ENCODE results near the gene NBPF11.
"Not testable (repeated sequence)": the region's sequence is repeated elsewhere in the genome, so short reads cannot be mapped to it uniquely, and the experiment has no call there.

Gene NBPF11

GRCh38 chr1:148150945-148151344 is 1.1 kb downstream of the NBPF11 start:
- not testable (repeated sequence) for DNase-seq (ENCODE audit: low read depth)

DNA sequence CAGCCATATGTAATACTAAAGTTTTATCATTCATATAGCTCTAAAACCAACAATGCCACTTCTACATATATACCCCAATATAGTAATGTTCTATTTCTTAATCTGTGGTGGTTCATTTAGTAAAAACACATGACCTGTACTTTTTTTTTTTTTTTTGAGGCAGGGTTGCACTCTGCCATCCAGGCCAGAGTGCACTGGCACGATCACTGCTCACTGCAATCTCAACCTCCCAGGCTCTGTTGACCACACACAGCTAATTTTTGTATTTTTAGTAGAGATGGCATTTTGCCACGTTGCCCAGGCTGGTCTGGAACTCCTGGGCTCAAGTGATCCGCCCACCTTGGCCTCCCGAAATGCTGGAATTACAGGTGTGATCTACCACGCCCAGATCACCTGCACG is 2.1 kb downstream of the NBPF11 start:
- not testable (repeated sequence) for DNase-seq (ENCODE audit: low read depth)

DNA sequence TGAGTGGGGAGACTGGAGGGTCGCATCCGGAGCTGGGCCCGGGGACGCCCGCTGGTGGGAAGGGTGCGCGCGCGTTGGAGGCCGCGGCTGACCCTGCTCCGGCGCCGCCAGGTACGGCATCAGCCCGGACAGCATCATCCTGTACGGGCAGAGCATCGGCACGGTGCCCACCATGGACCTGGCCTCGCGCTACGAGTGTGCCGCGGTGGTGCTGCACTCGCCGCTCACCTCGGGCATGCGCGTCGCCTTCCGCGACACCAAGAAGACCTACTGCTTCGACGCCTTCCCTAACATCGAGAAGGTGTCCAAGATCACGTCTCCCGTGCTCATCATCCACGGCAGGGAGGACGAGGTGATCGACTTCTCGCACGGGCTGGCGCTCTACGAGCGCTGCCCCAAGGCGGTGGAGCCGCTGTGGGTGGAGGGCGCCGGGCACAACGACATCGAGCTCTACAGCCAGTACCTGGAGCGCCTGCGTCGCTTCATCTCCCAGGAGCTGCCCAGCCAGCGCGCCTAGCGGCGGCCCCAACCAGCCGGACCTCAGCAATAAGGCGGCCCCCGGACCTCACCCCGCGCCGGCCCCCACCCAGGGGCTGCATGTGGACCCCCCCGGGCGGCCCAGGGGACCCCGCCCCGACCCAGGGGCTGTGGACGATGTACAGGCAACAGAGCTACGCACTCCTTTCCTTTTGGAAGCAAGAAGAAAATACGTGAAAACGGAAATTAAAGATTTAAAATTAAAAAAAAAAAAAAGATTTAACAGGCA is 2.8 kb downstream of the NBPF11 start:
- not testable (repeated sequence) for DNase-seq (ENCODE audit: low read depth)

DNA sequence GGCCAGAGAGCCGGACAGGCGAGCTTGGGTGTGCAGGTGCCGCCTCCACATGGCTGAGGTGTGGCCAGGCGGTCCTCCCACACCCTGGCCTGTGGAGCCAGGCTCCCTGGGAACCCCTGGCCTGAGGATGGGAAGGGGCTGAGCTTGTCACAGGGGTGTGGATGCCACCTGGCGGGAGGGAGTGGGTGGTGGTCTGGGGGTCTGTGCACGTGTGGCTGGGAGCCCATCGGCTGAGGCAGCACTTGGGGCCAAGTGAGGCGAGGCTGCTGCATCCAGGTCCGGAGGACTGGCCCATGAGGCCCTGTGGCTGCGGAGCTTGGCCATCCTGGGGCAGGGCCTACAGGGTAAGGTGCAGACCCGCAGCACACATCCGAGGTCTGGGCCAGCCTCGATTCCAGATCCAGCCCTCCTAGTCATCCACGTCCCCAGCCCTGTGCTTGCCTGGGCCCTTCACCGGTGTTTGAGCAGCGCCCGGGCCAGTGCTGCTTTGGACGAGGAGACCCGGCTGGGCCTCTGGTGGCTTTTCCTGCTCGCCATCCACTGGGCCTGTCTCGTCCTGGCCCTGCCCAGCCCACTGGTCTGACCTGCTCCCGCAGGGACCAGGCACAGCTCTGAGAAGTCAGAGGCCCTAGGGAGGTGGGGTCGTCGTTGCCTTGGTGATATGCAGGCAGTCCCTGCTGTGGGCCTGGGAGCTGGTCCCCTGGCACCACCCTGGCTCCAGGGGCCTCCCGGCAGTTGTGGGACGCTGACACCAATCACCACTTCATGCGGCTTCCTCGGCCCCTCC is 4.8 kb downstream of the NBPF11 start:
- not testable (repeated sequence) for DNase-seq (ENCODE audit: low read depth)

- not testable (repeated sequence) for DNase-seq (ENCODE audit: low read depth)
These were observed 5.7 kb downstream of the NBPF11 start for GRCh38 chr1:148146191-148146997.

DNA sequence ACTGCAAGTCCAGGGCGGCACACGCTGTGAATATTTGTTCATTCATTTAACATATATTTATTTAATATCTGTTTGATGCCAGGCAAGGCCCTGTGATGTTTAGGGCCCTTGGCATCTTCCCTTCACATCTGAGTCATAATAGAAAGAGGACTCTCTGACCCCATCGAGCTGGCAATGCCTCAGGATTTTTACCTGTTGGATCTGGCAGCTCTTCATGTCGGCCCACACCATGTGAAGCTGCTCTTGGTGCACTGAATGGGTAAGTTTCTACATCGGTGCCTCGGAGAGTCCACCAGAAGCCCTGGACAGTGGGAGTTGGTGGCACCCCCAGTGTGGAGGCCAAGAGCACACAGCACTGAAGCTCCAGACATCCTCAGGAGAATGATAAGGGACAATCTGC is 8.9 kb downstream of the NBPF11 start:
- DNase-seq (ENCODE audit: low read depth), result not testable (repeated sequence)

GRCh38 chr1:148141936-148142335 is 10.1 kb downstream of the NBPF11 start:
- not testable (repeated sequence) for DNase-seq (ENCODE audit: low read depth)

DNA sequence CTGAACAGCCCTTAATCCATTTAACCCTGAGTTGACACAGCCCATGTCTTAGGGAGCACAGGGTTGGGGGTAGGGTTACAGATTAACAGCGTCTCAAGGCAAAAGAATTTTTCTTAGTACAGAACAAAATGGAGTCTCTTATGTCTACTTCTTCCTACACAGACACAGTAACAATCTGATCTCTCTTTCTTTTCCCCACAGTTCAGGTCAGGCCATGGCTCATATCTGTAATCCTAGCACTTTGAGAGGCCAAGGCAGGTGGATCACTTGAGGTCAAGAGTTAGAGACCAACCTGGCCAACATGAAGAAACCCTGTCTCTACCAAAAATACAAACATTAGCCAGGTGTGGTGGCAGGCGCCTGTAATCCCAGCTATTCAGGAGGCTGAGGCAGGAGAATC is 13.5 kb downstream of the NBPF11 start:
- DNase-seq (ENCODE audit: low read depth), result not testable (repeated sequence)

DNA sequence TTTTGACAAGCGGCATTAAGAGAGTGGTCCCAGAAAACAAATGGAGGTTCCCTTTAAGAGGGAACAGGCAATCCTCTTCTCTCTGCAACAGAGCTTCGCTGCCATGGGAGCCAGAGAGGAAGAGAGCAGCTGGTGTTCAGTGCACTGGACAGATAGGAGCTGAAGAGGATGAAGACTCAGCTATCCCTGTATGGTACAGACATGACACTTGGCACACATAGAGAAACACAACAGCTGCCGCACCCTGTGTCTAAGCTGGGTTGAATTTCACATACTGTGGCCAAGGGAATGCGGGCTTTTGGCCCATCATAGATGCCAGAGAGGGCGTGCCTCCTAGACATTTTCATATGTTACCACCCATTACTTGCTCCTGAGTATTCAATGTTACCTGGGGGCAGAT is 29.7 kb downstream of the NBPF11 start:
- DNase-seq (ENCODE audit: low read depth), result not testable (repeated sequence)

DNA sequence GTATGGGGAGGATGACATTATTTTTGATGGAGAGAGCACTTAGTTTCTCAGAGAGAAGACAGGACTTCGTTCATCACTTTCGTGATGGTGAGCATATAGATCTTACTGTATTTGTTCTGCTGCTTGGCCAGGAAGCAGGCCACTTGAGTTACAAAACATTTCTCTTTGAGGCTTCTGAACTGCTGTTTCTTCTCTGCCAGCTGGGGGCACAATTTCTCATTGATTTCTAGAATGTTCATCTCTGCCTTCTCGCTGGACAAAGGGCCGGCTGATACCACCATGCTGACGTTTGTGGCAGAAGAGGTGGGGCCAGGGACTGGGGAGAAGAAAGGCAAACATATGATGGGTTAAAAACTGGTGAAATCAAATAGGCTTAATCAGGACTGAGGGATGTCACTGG is 31.7 kb downstream of the NBPF11 start:
- DNase-seq (ENCODE audit: low read depth), result not testable (repeated sequence)

GRCh38 chr1:148095732-148096131 is 56.3 kb downstream of the NBPF11 start:
- DNase-seq (ENCODE audit: low read depth), result not testable (repeated sequence)

GRCh38 chr1:148086196-148086595 is 65.9 kb downstream of the NBPF11 start:
- DNase-seq (ENCODE audit: low read depth), result not testable (repeated sequence)

- DNase-seq (ENCODE audit: low read depth), result not testable (repeated sequence)
These were observed 70.9 kb downstream of the NBPF11 start for GRCh38 chr1:148081205-148081604.

- DNase-seq (ENCODE audit: low read depth), result not testable (repeated sequence)
These were observed 73.2 kb downstream of the NBPF11 start for GRCh38 chr1:148078632-148079519.

DNA sequence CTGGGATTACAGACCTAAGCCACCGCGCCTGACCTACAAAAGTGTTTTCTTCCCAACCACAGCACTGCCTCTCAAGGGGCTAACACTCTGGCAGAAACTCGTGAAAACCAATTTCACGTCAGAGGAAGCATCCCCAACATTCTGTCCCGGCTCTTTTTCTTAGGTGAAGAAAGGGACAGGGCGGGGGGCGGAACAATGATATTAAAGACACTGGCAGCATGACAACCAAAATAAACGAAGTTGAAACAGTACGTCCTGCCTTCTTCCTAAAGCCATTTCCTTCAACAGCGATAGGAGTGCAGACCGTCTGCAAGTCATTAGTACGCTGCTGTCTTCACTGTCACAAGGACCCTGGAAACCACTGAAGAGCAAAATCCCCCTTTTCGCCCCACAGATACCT is 74.0 kb downstream of the NBPF11 start:
- not testable (repeated sequence) for DNase-seq (ENCODE audit: low read depth)

GRCh38 chr1:148077458-148077857 is 74.6 kb downstream of the NBPF11 start:
- not testable (repeated sequence) for DNase-seq (ENCODE audit: low read depth)

GRCh38 chr1:148073392-148073791 is 78.7 kb downstream of the NBPF11 start:
- not testable (repeated sequence) for DNase-seq (ENCODE audit: low read depth)

- not testable (repeated sequence) for DNase-seq (ENCODE audit: low read depth)
These were observed 83.5 kb downstream of the NBPF11 start for GRCh38 chr1:148068606-148069005.

DNA sequence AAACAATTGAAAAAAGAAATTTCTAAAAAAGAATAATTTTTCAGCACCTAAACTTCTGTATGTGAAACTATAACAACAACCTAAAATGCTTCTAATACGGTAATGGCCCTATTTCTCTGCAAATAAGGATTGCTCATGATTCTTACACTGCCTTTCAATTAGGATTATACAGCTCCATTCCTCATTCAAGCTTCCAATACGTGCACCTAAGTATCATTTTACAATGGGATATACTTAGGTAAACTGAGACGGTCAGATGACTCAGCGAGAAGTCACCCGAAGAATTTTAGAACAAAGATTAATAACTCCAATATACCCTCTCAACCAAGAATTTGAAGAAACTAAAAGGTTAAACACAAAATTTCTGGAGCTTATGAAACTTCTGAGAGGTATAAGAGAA is 83.9 kb downstream of the NBPF11 start:
- DNase-seq (ENCODE audit: low read depth), result not testable (repeated sequence)

GRCh38 chr1:148060294-148060701 is 91.8 kb downstream of the NBPF11 start:
- DNase-seq (ENCODE audit: low read depth), result not testable (repeated sequence)

GRCh38 chr1:148057384-148057783 is 94.7 kb downstream of the NBPF11 start:
- not testable (repeated sequence) for DNase-seq (ENCODE audit: low read depth)

All from activated T-cell treated with anti-CD3 and anti-CD28 coated beads for 48 hours (primary cell).